GM12878 (cell line): ENCODE measurements around the gene CELF2. TPM values are rescaled to one million over a fixed set of nuclear protein-coding genes. Genes with fewer than 3 reads are reported as not detected.

ENCODE experiments used
- ATAC-seq: fragments of 200-7000 bp; cut with Tn5 transposase; 3 replicates; pipeline ENCODE4 v1.9.1; 2020; ENCODE audit warnings: mild to moderate bottlenecking, moderate library complexity
- BruUV-seq: library from RNA; stranded (reverse); fragments of 400-500 nt; replicated peaks from 2 replicates; lab custom pipeline; 2021; lab: Mats Ljungman, UMichigan
- CTCF ChIA-PET: fragments of 300-600 bp; sonication (Branson Sonifier 250); formaldehyde crosslinking; extraction: SDS; loops from one replicate; lab custom pipeline; 2021; ENCODE audit warnings: inconsistent platforms; lab: Yijun Ruan, JAX
- POLR2A ChIA-PET: fragments of 350-600 bp; formaldehyde crosslinking; extraction: SDS; loops from one replicate; lab custom pipeline; 2021; ENCODE audit warnings: inconsistent platforms; lab: Charles Lee
- RAD21 ChIA-PET: fragments of 300-600 bp; sonication (Branson Sonifier 250); formaldehyde crosslinking; loops from one replicate; lab custom pipeline; 2023; ENCODE audit warnings: antibody characterized with exemption; ENCODE audit not compliant: unreplicated experiment; lab: Charles Lee
- SMC1A ChIA-PET: fragments of 300-600 bp; sonication (Branson Sonifier 250); formaldehyde crosslinking; loops from one replicate; lab custom pipeline; 2023; ENCODE audit not compliant: unreplicated experiment, uncharacterized antibody; lab: Charles Lee
- DNase-seq: peaks from one replicate; pipeline ENCODE4 v3.0.0-alpha.2; 2011; ENCODE audit warnings: low read depth, low spot score
- FAIRE-seq: peaks from 3 replicates; lab custom pipeline; 2011; peaks lifted over from hg19 to GRCh38; lab: Jason Lieb, UNC
- H2AFZ ChIP-seq: 2 replicates; pipeline ENCODE4 v1.6.0; 2011; ENCODE audit warnings: low read depth, low read length, control low read depth; ENCODE audit not compliant: control insufficient read depth
- H3K27ac ChIP-seq: 2 replicates; pipeline ENCODE4 v1.5.1; 2011; ENCODE audit warnings: control low read depth; ENCODE audit not compliant: control insufficient read depth, insufficient read depth
- H3K27me3 ChIP-seq, 2 experiments: replicated peaks in 1 of 2; 2 replicates each; pipeline versions ENCODE4 v1.6.0 to v1.6.1; 2011; ENCODE audit warnings: low read length in 1 of 2; ENCODE audit not compliant: control insufficient read depth in 2 of 2, insufficient read depth in 2 of 2
- H3K36me3 ChIP-seq, 2 experiments: 2 replicates each; pipeline ENCODE4 v1.5.1; 2011; ENCODE audit warnings: low read length in 1 of 2; ENCODE audit not compliant: control insufficient read depth in 2 of 2, insufficient read depth in 2 of 2
- H3K4me1 ChIP-seq: 2 replicates; pipeline ENCODE4 v1.6.1; 2011; ENCODE audit warnings: mild to moderate bottlenecking, low read length, moderate library complexity, mixed read lengths; ENCODE audit not compliant: control insufficient read depth, insufficient read depth
- H3K4me2 ChIP-seq: 2 replicates; pipeline ENCODE4 v1.6.0; 2011; ENCODE audit warnings: control low read depth; ENCODE audit not compliant: control insufficient read depth, insufficient read depth
- H3K4me3 ChIP-seq: fragments of 200-600 bp; sonication (generic); 2 replicates; pipeline ENCODE4 v1.5.1; 2016
- H3K79me2 ChIP-seq: 2 replicates; pipeline ENCODE4 v1.6.0; 2011; ENCODE audit warnings: low read length; ENCODE audit not compliant: control insufficient read depth, insufficient read depth
- H3K9ac ChIP-seq: 2 replicates; pipeline ENCODE4 v1.8.0; 2011; ENCODE audit warnings: low read length, control low read depth, mixed read lengths; ENCODE audit not compliant: control insufficient read depth, insufficient read depth
- H3K9me3 ChIP-seq: replicated peaks from 3 replicates; pipeline ENCODE4 v1.5.1; 2011; ENCODE audit warnings: mild to moderate bottlenecking, low read length; ENCODE audit not compliant: control insufficient read depth, insufficient read depth
- H4K20me1 ChIP-seq: 2 replicates; pipeline ENCODE4 v1.6.0; 2011; ENCODE audit not compliant: control insufficient read depth, insufficient read depth
- CBX5 ChIP-seq: sonication (generic); IDR thresholded peaks from 2 replicates; pipeline ENCODE4 v1.6.1; 2016; ENCODE audit warnings: low read depth, moderate library complexity, mild to moderate bottlenecking, inconsistent platforms
- KAT2A ChIP-seq: conservative IDR thresholded peaks from 2 replicates; pipeline ENCODE4 v1.6.1; 2011; ENCODE audit warnings: low read depth, low read length; ENCODE audit not compliant: control insufficient read depth
- MEF2A ChIP-seq: IDR thresholded peaks from 2 replicates; pipeline ENCODE4 v1.6.1; 2011; ENCODE audit warnings: low read depth, mild to moderate bottlenecking, low read length, moderate library complexity; ENCODE audit not compliant: insufficient read depth
- MLLT1 ChIP-seq: fragments of 450-650 bp; IDR thresholded peaks from 2 replicates; pipeline ENCODE4 v1.6.1; 2016; ENCODE audit warnings: mild to moderate bottlenecking
- NBN ChIP-seq: fragments of 450-650 bp; IDR thresholded peaks from 2 replicates; pipeline ENCODE4 v1.6.1; 2016
- RAD21 ChIP-seq: IDR thresholded peaks from 2 replicates; pipeline ENCODE4 v1.6.1; 2011; ENCODE audit warnings: mild to moderate bottlenecking, low read depth, low read length, moderate library complexity; ENCODE audit not compliant: insufficient read depth
- RBBP5 ChIP-seq: fragments of 200-600 bp; sonication (generic); conservative IDR thresholded peaks from 2 replicates; pipeline ENCODE4 v1.6.1; 2016
- SIN3A ChIP-seq: IDR thresholded peaks from 2 replicates; pipeline ENCODE4 v1.6.1; 2012; ENCODE audit warnings: low read depth, low read length, improper control_type of control experiment
- USF2 ChIP-seq: IDR thresholded peaks from 2 replicates; pipeline ENCODE4 v1.6.1; 2011; ENCODE audit warnings: low read depth, low read length, improper control_type of control experiment, borderline replicate concordance
- ZBTB33 ChIP-seq: fragments of 450-650 bp; IDR thresholded peaks from 2 replicates; pipeline ENCODE4 v1.6.1; 2017; ENCODE audit warnings: mild to moderate bottlenecking
- ZBTB40 ChIP-seq: fragments of 450-650 bp; IDR thresholded peaks from 2 replicates; pipeline ENCODE4 v1.6.1; 2016; ENCODE audit warnings: mild to moderate bottlenecking, moderate library complexity, borderline replicate concordance
- ZNF622 ChIP-seq: fragments of 450-650 bp; IDR thresholded peaks from 2 replicates; pipeline ENCODE4 v1.6.1; 2017; ENCODE audit warnings: mild to moderate bottlenecking, inconsistent platforms
- WGBS: methylation state at CpG from one replicate; pipeline ENCODE4 v1.1.6; 2016; ENCODE audit warnings: low lambda C conversion rate; ENCODE audit not compliant: insufficient replicate concordance, insufficient coverage; ENCODE audit errors: missing lambda C conversion rate; 5-methylcytosine and 5-hydroxymethylcytosine counted together
- in situ Hi-C: fragments of 300-500 bp; cut with MboI; formaldehyde crosslinking; loops from 9 replicates; pipeline ENCODE4 v1.14.3; 2018; ENCODE audit warnings: mixed read lengths
- intact Hi-C: fragments of 100-400 bp; cut with micrococcal nuclease; formaldehyde crosslinking; loops from one replicate; pipeline ENCODE4 v1.14.2; 2022; ENCODE audit not compliant: unreplicated experiment
- polyA plus RNA-seq, 11 experiments: library from polyadenylated mRNA; depleted of rRNA in 4 of 11; unstranded in 6 of 11; stranded (reverse) in 5 of 11; fragments of >200 nt; fragmentation: Nextera tagmentation in 4 of 11; fragmentation: Illumina TruSeq in 1 of 11; extraction: Ambion mirVana in 4 of 11; extraction: Trizol in 1 of 11; gene quantifications; 1 replicate in 1 of 11; 2 replicates in 10 of 11; pipeline versions ENCODE4 v1.2.1 to v1.2.3, GENCODE V29; 2011 to 2016; ENCODE audit warnings: inconsistent platforms in 2 of 11, missing spikeins in 2 of 11, low read depth in 1 of 11
- total RNA-seq, 4 experiments: library from RNA; depleted of rRNA in 3 of 4; stranded (reverse); fragments of >200 nt in 3 of 4; fragmentation: Illumina TruSeq in 1 of 4; extraction: Trizol in 1 of 4; gene quantifications; 2 replicates each; pipeline versions ENCODE4 v1.2.1 to v1.2.3, GENCODE V29; 2013 to 2021

The CELF2 gene
- total and polyA plus RNA-seq, 10 of the 15 experiments (the other 5 are each of a cell fraction or from before 2014, with no cell fraction given): 20.8 to 129 (median 86.3) TPM

- in situ Hi-C loops (no loop called here), intact Hi-C loops (no loop called here)
- FAIRE-seq (no peak), ATAC-seq (no peak), DNase-seq (no peak)
- WGBS: 65% methylated on average over 13 of the region's 13 CpGs
- RAD21 ChIA-PET: no interaction called here
- no TSS peak for BruUV-seq
- H3K4me3 ChIP-seq: no peak overlapping the region
- no peaks in the 10 kb centered on the region for H3K27me3 ChIP-seq
- H3K36me3 ChIP-seq: no peaks in the 10 kb centered on the region
- H3K79me2 ChIP-seq: no peaks in the 10 kb centered on the region
- no peak overlapping the region for H3K27ac ChIP-seq
- POLR2A ChIA-PET: no interaction called here
- no peaks in the 10 kb centered on the region for H3K9me3 ChIP-seq
- SMC1A ChIA-PET: interaction anchor here (0.5 kb wide), 1 partner anchor 11 kb away, joined by 3 read pairs; no protein-coding TSS in a partner anchor
- H3K4me2 ChIP-seq: no peak overlapping the region
- H3K9ac ChIP-seq: no peak overlapping the region
- peaks cover 4% of the 10 kb centered on the region; the same call in 1 of the 2 replicates for H3K4me1 ChIP-seq
- no peak overlapping the region for H2AFZ ChIP-seq
- no peaks in the 10 kb centered on the region for H4K20me1 ChIP-seq
- CTCF ChIA-PET: no interaction called here
- no peak for TF ChIP-seq USF2
- no peak for TF ChIP-seq SIN3A
- no peak for TF ChIP-seq NBN
- TF ChIP-seq MLLT1: no peak
- no peak for TF ChIP-seq ZBTB33
- TF ChIP-seq ZNF622: no peak
- TF ChIP-seq KAT2A: no peak
- no peak for TF ChIP-seq RBBP5
- no peak for TF ChIP-seq MEF2A
- no peak for TF ChIP-seq ZBTB40
- no peak for TF ChIP-seq CBX5
- TF ChIP-seq RAD21: no peak
Observed at GRCh38 chr10:11086177-11086840, 68.6 kb downstream of the CELF2 start.
